ENCODE results near the gene LRRC7.

The LRRC7 gene

DNA sequence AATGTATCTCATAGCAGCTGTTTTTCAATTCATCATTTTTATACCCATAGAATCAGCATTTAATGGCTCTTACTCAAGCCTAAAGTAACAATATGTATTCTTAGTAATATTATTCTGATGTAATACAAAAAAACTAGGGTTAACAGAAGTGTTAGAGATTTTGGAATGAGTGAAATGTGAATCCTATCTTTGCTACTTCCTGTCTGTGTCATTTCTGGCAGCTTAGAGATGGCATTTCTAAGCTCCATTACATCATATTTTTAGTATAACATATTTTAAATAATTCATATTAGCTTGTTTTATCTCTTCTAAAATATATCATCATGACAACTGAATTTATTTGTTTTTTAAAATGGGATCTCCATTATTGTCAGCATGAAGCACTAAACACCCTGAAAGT is 90.2 kb downstream of the LRRC7 start:
- no peaks in the 10 kb centered on the region for H3K27me3 ChIP-seq (ENCODE audit: low read depth, low read length)
- no peaks in the 10 kb centered on the region for H3K4me1 ChIP-seq (ENCODE audit: control insufficient read depth in 1 of 2, insufficient read depth in 2 of 2, low read length in 2 of 2)
- no peak overlapping the region for H3K4me3 ChIP-seq (ENCODE audit: low read depth in 1 of 2, low read length in 2 of 2)

GRCh38 chr1:69661686-69662085 is 94.0 kb downstream of the LRRC7 start:
- no peak overlapping the region for H3K4me3 ChIP-seq (ENCODE audit: low read depth in 1 of 2, low read length in 2 of 2)
- no peaks in the 10 kb centered on the region for H3K4me1 ChIP-seq (ENCODE audit: control insufficient read depth in 1 of 2, insufficient read depth in 2 of 2, low read length in 2 of 2)
- no peak overlapping the region for H3K27ac ChIP-seq (ENCODE audit: low read length)
- no peaks in the 10 kb centered on the region for H3K27me3 ChIP-seq (ENCODE audit: low read depth, low read length)
- no peaks in the 10 kb centered on the region for H3K36me3 ChIP-seq (ENCODE audit: control insufficient read depth in 1 of 2, insufficient read depth in 2 of 2, low read length in 2 of 2)
- H3K9me3 ChIP-seq (ENCODE audit: control insufficient read depth in 1 of 2, low read length in 2 of 2), result no peaks in the 10 kb centered on the region

More for the DNA sequence above, 90.2 kb downstream of the LRRC7 start:
- no peak overlapping the region for H3K27ac ChIP-seq (ENCODE audit: low read length)
- H3K9me3 ChIP-seq (ENCODE audit: control insufficient read depth in 1 of 2, low read length in 2 of 2), result no peaks in the 10 kb centered on the region
- H3K36me3 ChIP-seq (ENCODE audit: control insufficient read depth in 1 of 2, insufficient read depth in 2 of 2, low read length in 2 of 2), result no peaks in the 10 kb centered on the region

DNA sequence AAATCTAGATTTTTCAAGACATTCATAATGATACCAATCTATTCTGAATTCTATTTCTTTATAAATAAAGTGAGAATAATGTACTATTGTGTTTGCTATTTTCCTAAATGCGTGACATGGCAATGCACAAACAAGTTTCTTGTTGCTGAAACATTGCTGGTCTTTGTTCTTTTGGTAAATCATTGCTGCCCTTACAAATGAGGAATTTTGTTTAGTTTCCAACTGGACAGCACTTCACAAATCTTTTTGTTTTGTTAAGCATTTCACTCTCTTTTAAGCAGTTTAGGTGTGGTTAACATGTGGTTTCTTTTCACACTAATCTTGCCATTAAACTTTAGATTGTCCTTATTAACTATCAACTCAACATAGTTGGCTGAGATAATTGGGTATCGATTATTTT is 94.6 kb downstream of the LRRC7 start:
- Histone ChIP-seq H3K27ac (ENCODE audit: low read length) (no peak overlapping the region), H3K9me3 (ENCODE audit: control insufficient read depth in 1 of 2, low read length in 2 of 2) (no peaks in the 10 kb centered on the region), H3K4me3 (ENCODE audit: low read depth in 1 of 2, low read length in 2 of 2) (no peak overlapping the region), H3K4me1 (ENCODE audit: control insufficient read depth in 1 of 2, insufficient read depth in 2 of 2, low read length in 2 of 2) (no peaks in the 10 kb centered on the region), H3K27me3 (ENCODE audit: low read depth, low read length) (no peaks in the 10 kb centered on the region), H3K36me3 (ENCODE audit: control insufficient read depth in 1 of 2, insufficient read depth in 2 of 2, low read length in 2 of 2) (no peaks in the 10 kb centered on the region)

DNA sequence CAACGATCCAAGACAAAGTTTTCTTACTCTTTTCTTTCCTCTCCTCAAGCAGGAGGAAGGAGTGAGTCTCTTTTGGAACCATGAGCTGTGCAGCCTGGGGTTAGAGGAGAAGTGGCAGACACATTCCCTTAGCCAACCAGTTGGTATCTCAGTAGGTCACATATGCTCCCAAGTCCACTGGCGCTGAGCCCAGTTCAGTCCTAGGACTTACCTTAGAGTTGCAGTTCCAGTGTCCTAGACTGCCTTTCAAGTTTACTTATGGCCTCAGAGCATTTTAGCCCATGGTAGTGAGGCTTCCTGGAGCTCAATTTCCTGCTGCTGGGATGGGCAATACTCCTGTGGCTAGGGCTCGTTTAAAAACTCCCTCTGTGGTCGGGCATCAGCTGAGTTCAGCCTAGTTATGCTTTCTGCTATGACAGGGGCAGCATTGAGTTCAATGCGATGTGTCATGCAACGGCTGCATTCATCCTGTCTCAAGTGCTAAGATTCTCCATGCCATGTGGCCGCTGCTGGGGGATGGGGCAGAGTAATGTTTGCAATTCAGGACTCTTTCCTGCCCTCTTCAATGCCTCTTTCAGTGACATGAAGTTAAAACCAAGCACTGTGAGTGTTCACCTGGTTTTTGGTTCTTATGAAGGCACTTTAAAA is 103.8 kb downstream of the LRRC7 start:
- no peaks in the 10 kb centered on the region for H3K36me3 ChIP-seq (ENCODE audit: control insufficient read depth in 1 of 2, insufficient read depth in 2 of 2, low read length in 2 of 2)
- no peaks in the 10 kb centered on the region for H3K4me1 ChIP-seq (ENCODE audit: control insufficient read depth in 1 of 2, insufficient read depth in 2 of 2, low read length in 2 of 2)
- H3K9me3 ChIP-seq (ENCODE audit: control insufficient read depth in 1 of 2, low read length in 2 of 2), result no peaks in the 10 kb centered on the region
- H3K27me3 ChIP-seq (ENCODE audit: low read depth, low read length), result no peaks in the 10 kb centered on the region
- H3K4me3 ChIP-seq (ENCODE audit: low read depth in 1 of 2, low read length in 2 of 2), result no peak overlapping the region
- H3K27ac ChIP-seq (ENCODE audit: low read length), result no peak overlapping the region

DNA sequence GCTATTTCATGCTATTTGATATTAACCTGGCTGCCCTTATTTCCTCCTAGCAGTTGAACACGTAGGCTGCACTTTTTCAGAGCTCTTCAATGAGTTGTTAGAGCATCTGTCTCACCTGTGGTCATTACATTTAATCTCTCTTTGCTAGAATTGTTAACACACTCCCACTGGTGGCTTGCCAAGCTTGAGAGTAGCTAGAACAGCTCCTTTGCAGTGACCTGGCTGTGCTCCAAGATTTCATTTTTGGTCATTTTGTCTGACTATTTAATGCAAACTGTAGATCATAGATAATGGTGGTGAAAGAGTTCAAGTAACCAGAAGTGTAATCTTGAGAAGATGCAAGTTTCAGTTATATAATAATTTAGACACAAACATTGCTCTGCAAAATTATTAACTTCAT is 105.6 kb downstream of the LRRC7 start:
- Histone ChIP-seq H3K27me3 (ENCODE audit: low read depth, low read length) (no peaks in the 10 kb centered on the region), H3K9me3 (ENCODE audit: control insufficient read depth in 1 of 2, low read length in 2 of 2) (no peaks in the 10 kb centered on the region), H3K4me3 (ENCODE audit: low read depth in 1 of 2, low read length in 2 of 2) (no peak overlapping the region), H3K4me1 (ENCODE audit: control insufficient read depth in 1 of 2, insufficient read depth in 2 of 2, low read length in 2 of 2) (no peaks in the 10 kb centered on the region), H3K27ac (ENCODE audit: low read length) (no peak overlapping the region), H3K36me3 (ENCODE audit: control insufficient read depth in 1 of 2, insufficient read depth in 2 of 2, low read length in 2 of 2) (no peaks in the 10 kb centered on the region)

GRCh38 chr1:69679965-69680364 is 112.2 kb downstream of the LRRC7 start:
- Histone ChIP-seq H3K9me3 (ENCODE audit: control insufficient read depth in 1 of 2, low read length in 2 of 2) (no peaks in the 10 kb centered on the region), H3K27ac (ENCODE audit: low read length) (no peak overlapping the region), H3K4me1 (ENCODE audit: control insufficient read depth in 1 of 2, insufficient read depth in 2 of 2, low read length in 2 of 2) (peaks cover 0 to 5% of the 10 kb centered on the region in 2 donors), H3K27me3 (ENCODE audit: low read depth, low read length) (no peaks in the 10 kb centered on the region), H3K36me3 (ENCODE audit: control insufficient read depth in 1 of 2, insufficient read depth in 2 of 2, low read length in 2 of 2) (no peaks in the 10 kb centered on the region), H3K4me3 (ENCODE audit: low read depth in 1 of 2, low read length in 2 of 2) (no peak overlapping the region)

DNA sequence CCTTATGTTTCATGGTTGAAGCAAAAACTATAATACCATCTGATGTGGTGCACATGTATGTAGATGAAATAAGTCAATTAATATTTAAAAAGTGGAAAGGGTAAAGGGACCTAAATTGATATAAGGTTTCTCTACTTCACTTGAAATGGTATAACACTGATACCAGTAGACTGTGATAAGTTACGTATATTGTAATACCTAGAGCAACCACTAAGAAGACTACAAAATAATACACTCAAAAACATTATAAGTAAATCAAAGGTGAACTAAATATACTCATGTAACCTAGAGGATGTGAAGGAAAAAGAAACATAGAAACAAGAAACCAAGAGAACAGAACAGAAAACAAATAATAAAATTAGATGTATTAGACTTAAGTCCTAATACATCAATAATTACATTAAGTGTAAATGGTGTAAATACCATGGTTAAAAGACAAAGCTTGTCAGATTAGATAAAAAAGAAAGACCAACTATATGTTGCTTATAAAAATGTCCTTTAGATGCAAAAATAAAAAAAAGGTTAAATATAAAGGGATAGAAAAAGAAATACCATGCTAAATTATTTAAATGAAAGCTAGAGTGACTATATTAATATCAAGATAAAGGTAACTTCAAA is 118.8 kb downstream of the LRRC7 start:
- Histone ChIP-seq H3K36me3 (ENCODE audit: control insufficient read depth in 1 of 2, insufficient read depth in 2 of 2, low read length in 2 of 2) (no peaks in the 10 kb centered on the region), H3K4me3 (ENCODE audit: low read depth in 1 of 2, low read length in 2 of 2) (no peak overlapping the region), H3K9me3 (ENCODE audit: control insufficient read depth in 1 of 2, low read length in 2 of 2) (no peaks in the 10 kb centered on the region), H3K27me3 (ENCODE audit: low read depth, low read length) (no peaks in the 10 kb centered on the region), H3K4me1 (ENCODE audit: control insufficient read depth in 1 of 2, insufficient read depth in 2 of 2, low read length in 2 of 2) (peaks cover 0 to 9% of the 10 kb centered on the region in 2 donors), H3K27ac (ENCODE audit: low read length) (no peak overlapping the region)

- no peaks in the 10 kb centered on the region for H3K27me3 ChIP-seq (ENCODE audit: low read depth, low read length)
- no peaks in the 10 kb centered on the region for H3K36me3 ChIP-seq (ENCODE audit: control insufficient read depth in 1 of 2, insufficient read depth in 2 of 2, low read length in 2 of 2)
- peaks cover 0 to 9% of the 10 kb centered on the region in 2 donors for H3K4me1 ChIP-seq (ENCODE audit: control insufficient read depth in 1 of 2, insufficient read depth in 2 of 2, low read length in 2 of 2)
- H3K4me3 ChIP-seq (ENCODE audit: low read depth in 1 of 2, low read length in 2 of 2), result no peak overlapping the region
- no peaks in the 10 kb centered on the region for H3K9me3 ChIP-seq (ENCODE audit: control insufficient read depth in 1 of 2, low read length in 2 of 2)
- no peak overlapping the region for H3K27ac ChIP-seq (ENCODE audit: low read length)
These were observed 120.5 kb downstream of the LRRC7 start for GRCh38 chr1:69688193-69688592.

GRCh38 chr1:69691179-69691578 is 123.5 kb downstream of the LRRC7 start:
- Histone ChIP-seq H3K9me3 (ENCODE audit: control insufficient read depth in 1 of 2, low read length in 2 of 2) (no peaks in the 10 kb centered on the region), H3K4me1 (ENCODE audit: control insufficient read depth in 1 of 2, insufficient read depth in 2 of 2, low read length in 2 of 2) (no peaks in the 10 kb centered on the region), H3K36me3 (ENCODE audit: control insufficient read depth in 1 of 2, insufficient read depth in 2 of 2, low read length in 2 of 2) (no peaks in the 10 kb centered on the region), H3K27me3 (ENCODE audit: low read depth, low read length) (no peaks in the 10 kb centered on the region), H3K27ac (ENCODE audit: low read length) (no peak overlapping the region), H3K4me3 (ENCODE audit: low read depth in 1 of 2, low read length in 2 of 2) (no peak overlapping the region)

- H3K4me3 ChIP-seq (ENCODE audit: low read depth in 1 of 2, low read length in 2 of 2), result no peak overlapping the region
- no peaks in the 10 kb centered on the region for H3K27me3 ChIP-seq (ENCODE audit: low read depth, low read length)
- H3K9me3 ChIP-seq (ENCODE audit: control insufficient read depth in 1 of 2, low read length in 2 of 2), result no peaks in the 10 kb centered on the region
- no peaks in the 10 kb centered on the region for H3K4me1 ChIP-seq (ENCODE audit: control insufficient read depth in 1 of 2, insufficient read depth in 2 of 2, low read length in 2 of 2)
- H3K27ac ChIP-seq (ENCODE audit: low read length), result no peak overlapping the region
- no peaks in the 10 kb centered on the region for H3K36me3 ChIP-seq (ENCODE audit: control insufficient read depth in 1 of 2, insufficient read depth in 2 of 2, low read length in 2 of 2)
These were observed 126.4 kb downstream of the LRRC7 start for GRCh38 chr1:69693921-69694675.

GRCh38 chr1:69697340-69697739 is 129.6 kb downstream of the LRRC7 start:
- H3K9me3 ChIP-seq (ENCODE audit: control insufficient read depth in 1 of 2, low read length in 2 of 2), result no peaks in the 10 kb centered on the region
- H3K4me1 ChIP-seq (ENCODE audit: control insufficient read depth in 1 of 2, insufficient read depth in 2 of 2, low read length in 2 of 2), result no peaks in the 10 kb centered on the region
- no peaks in the 10 kb centered on the region for H3K27me3 ChIP-seq (ENCODE audit: low read depth, low read length)
- no peak overlapping the region for H3K27ac ChIP-seq (ENCODE audit: low read length)
- H3K36me3 ChIP-seq (ENCODE audit: control insufficient read depth in 1 of 2, insufficient read depth in 2 of 2, low read length in 2 of 2), result no peaks in the 10 kb centered on the region
- H3K4me3 ChIP-seq (ENCODE audit: low read depth in 1 of 2, low read length in 2 of 2), result no peak overlapping the region

Data from muscle layer of duodenum (tissue), 2 donors.